HG03045 (cell line): ENCODE results near the gene SLC7A6OS.
"Not testable (repeated sequence)": the region's sequence is repeated elsewhere in the genome, so short reads cannot be mapped to it uniquely, and the experiment has no call there.

Experiments used
- ATAC-seq: cut with Tn5 transposase; IDR thresholded peaks from one replicate; pipeline ENCODE4 v1.9.1; 2021; ENCODE audit warnings: mild to moderate bottlenecking, moderate library complexity; ENCODE audit not compliant: unreplicated experiment

SLC7A6OS gene

DNA sequence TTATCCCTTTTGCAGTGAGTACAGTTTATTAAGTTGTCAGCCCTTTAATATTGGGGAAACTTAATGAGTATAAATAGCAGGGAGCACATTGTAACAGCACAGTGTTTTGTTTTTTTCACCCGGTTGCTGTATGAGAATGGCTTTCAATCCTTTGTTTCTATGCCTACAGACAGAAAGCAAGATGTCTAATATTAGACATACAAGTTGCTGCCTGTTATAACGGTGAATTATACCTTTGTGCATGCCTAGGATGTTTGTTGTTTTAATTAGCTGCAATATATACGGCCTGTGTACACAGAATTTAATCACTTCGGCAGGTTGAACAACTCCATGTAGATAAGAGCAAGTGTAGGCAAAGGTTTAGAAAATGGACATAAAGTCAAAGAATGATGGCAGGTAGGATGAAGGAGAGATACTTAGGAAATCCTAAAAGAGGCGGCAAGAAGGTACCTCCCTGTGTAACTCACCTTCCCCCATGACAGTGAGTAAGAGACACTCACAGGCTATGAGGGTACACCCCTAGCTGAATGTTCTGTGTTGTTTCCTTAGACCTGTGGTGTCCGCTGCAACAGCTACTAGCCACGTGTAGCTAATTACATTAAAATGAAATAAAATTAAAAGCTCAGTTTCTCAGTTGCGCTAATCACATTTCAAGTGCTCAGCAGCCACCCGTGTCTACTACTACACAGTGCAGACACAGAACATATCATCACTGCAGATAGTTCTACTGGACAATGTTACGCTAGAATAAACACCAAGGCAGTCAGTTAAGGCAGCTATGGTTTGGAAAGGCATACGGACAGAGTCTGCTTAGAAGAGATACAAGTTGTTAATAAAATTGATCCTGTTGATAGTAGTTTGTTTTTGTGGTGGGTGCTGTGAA is 10.9 kb downstream of the SLC7A6OS start:
- ATAC-seq, result no peak

DNA sequence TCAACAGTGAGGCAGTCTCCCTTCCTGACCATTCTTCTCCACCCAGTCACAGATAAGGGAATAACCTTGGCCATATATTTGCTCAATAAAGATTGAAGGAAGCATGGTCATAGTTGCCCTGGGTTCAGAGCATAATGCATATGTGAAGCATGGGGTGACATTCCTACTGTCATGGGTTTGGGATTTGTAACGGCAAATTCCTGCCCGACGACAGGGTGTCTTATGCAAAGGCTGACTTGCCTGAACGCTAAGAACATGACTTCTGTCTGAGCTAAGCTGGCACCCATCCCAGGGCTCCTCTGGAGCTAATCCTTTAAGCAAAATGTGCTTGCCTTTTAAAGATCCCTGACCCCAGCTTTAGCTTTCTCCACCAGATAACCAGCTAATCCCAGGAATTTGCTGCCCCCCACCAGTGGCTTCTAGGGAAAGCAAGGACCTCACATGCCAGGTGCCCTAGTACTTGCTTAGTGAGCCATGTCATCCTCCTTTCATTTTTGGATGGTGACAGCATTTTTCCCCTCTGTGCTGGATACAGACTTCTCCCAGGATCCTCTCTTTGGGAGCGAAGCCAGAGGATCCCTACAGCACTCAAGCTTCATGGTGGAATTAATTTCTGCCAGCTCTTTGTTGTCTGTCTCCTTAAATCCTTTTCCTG is 11.7 kb downstream of the SLC7A6OS start:
- no peak for ATAC-seq

GRCh38 chr16:68298312-68298711 is 12.4 kb downstream of the SLC7A6OS start:
- ATAC-seq, result no peak

- no peak for ATAC-seq
These were observed 12.8 kb downstream of the SLC7A6OS start for GRCh38 chr16:68297908-68298307.

GRCh38 chr16:68296693-68297092 is 14.1 kb downstream of the SLC7A6OS start:
- no peak for ATAC-seq

- no peak for ATAC-seq
These were observed 14.5 kb downstream of the SLC7A6OS start for GRCh38 chr16:68296291-68296690.

GRCh38 chr16:68292425-68292824 is 18.3 kb downstream of the SLC7A6OS start:
- ATAC-seq, result no peak

GRCh38 chr16:68291227-68291626 is 19.5 kb downstream of the SLC7A6OS start:
- ATAC-seq, result no peak

- no peak for ATAC-seq
These were observed 20.3 kb downstream of the SLC7A6OS start for GRCh38 chr16:68290450-68290849.

DNA sequence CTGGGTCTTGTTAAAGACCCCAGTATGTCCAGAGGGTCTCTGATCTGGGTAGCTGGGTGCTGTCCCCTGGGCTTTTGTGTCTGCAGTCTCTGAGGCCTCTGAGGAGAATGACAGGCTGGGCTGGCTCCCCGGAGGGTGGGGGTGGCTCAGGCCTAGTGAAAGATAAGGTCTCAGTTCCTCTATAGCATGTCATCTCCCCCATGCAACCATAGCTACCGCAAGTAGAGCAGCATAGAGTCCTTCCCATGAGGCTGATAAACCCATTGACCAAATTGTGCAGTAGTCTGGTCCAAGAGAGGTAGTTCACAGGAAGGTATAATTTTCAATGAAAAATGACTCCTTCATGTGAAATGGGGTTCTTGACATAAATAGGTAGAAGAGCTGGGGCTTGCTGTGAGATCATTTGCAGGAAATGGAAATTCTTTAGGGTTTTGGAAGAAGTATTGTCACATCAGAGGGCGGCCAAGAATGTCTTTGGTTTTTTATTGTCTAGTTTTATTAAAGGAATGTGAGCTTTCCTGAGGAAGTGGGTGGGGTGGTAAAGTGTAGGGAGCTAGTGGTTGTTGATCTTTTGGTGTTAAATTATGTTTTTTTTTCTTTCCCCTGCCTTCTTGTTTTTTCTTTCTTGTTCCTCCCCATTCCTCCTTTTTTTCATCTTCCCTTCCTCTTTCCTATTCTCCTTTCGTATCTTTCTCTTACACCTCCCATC is 21.0 kb downstream of the SLC7A6OS start:
- peak; percentile 76 for ATAC-seq

GRCh38 chr16:68289202-68289601 is 21.5 kb downstream of the SLC7A6OS start:
- ATAC-seq, result no peak

- ATAC-seq, result not testable (repeated sequence)
These were observed 21.9 kb downstream of the SLC7A6OS start for GRCh38 chr16:68288796-68289195.

DNA sequence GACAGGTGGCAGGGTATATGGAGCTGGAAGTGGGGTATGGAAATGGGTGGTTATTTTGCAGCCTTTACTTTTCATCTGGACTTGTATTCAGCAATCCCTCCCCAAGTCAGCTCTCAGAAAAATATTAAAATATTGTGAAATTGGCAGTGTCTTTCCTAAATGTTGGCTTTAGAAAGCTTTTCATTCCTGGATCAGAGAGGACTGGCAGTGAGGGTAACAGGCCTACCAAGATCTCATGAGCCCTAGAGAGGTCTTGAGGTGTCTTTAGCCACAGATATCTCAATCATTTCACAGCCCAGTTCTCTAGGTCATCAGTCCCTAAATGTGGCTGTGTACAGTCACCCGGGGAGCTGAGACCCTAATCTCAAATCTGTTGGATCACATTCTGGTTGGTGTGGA is 22.5 kb downstream of the SLC7A6OS start:
- ATAC-seq, result no peak

DNA sequence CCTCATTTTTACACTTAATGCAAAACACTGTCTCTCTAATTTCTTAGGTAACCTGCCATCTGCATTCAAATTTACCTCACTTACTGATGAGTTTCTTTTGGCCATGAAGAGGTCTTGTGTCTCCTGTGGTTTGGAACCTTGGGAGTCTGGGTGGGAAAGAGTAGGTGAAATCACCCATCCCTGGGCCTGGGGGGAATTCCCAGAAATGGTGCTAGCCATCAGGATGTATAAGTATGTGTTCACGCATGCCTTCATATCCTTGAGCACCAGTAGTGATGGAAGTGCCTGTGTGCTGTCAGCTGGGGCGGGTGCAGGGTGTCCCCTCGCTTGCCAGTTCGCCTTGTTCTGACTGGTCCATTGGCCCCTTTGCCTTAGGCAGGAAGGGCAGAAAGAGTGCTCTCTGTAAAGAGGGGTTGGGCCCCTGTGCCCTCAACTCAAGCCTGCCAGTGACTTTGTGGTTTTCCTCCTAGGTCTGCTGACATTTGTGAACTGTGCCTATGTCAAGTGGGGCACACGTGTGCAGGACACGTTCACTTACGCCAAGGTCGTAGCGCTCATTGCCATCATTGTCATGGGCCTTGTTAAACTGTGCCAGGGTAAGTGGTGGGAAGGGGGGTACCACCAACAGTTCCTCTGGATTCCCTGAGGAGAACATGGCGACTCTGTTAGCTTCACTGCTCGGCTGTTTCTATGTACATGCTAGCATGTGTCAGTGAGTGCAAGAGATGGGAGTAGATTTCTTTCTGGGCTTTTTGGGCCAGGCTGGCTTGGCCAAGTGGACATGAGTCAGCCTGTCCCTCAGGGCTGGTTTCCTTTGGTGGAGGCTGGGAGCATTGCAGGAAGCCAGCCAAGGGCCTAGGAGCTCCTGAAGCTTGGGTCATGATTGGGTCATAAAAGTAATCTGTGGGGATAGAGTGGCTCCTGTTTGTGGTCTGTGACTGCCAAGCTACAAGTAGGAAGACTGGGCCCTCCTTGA is 23.2 kb downstream of the SLC7A6OS start:
- no peak for ATAC-seq

- ATAC-seq, result no peak
These were observed 24.3 kb downstream of the SLC7A6OS start for GRCh38 chr16:68286153-68287074.

DNA sequence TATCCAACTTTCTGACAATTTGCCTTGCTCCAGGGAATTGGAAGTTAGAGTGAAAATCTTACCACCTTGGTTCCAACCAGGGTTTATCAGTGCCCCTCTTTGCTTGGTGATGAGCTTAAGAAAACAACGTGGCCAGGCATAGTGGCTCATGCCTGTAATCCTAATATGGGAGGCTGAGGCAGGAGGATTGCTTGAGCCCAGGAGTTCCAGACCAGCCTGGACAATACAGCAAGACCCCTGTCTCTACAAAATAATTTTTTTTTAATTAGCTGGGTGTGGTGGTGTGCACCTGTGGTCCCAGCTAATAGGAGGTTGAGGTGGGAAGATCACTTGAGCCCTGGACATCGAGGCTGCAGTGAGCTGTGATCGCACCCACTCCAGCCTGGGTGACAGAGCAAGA is 25.1 kb downstream of the SLC7A6OS start:
- ATAC-seq, result no peak

- ATAC-seq, result no peak
These were observed 25.9 kb downstream of the SLC7A6OS start for GRCh38 chr16:68284847-68285246.

DNA sequence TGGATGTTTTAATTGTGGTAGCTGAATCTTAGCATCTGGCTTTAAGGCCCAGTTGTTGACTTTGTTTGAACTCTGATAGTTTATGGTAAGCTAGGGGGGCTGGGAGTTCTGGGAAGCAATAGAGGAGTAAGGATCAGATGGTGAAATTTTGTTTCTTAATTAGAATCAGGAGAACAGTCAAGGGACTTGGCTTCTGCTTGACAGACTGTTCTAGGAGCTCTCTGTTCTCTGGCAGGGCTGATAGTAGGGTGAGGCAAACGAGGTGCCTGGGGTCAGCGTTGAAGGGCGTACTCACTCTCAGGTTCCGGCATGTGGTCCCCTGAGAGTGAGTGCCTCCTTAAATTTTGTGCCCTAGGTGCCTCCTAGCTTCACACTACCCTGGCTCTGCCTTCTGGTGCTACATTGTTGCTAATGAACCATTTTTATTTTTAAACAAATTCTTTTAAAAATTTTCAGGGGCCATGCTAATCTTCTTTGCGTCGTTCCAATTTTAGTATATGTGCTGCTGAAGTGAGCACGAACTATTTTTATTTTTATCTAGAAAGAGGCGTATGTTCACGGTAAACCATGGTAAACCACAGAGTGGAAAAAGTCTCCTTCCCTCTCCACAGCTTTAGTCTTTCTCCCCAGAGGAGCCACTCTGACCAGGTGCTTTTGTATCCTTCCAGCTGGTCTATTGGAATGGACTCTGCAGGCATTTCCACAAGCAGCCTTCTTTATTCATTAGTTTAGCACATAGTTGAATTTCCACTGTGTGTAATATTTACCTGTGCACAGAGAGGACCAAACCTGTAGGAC is 26.7 kb downstream of the SLC7A6OS start:
- ATAC-seq, result peak; percentile 47

DNA sequence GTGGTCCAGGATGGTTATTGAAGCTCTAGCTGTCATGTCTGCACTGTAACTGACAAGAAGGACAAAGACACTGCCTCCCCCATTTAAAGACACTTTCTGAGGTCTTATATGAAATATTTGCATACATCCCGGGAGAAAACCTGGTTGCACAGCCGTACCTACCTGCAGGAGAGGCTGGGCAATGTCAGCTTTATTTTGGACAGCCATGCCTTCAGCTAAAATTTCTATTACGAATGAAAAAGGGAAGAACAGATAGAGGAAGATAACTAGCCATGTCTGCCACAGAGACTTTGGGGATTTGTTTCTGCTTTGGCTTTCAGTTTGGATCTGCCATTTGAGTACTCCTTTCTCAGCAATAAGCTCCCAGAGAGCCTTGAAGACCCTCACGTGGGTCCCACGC is 27.4 kb downstream of the SLC7A6OS start:
- ATAC-seq, result no peak
